Body of pancreas (tissue), 4 donors: ENCODE data around the gene RND1. TPM values are rescaled to one million over a fixed set of nuclear protein-coding genes. Genes with fewer than 3 reads are reported as not detected.

Source experiments
- ATAC-seq: fragments of 150-250 bp; one replicate; pipeline ENCODE4 v1.9.1; 2016
- DNase-seq, 4 donors: peaks; one replicate each; pipeline ENCODE4 v3.0.0-alpha.2; 2019
- H3K27ac ChIP-seq, 4 donors: fragments of 200-600 bp; sonication (generic); 1 replicate in 3 of 4; 2 replicates in 1 of 4; pipeline versions ENCODE4 v1.5.1 to v1.6.1; 2016 to 2019; ENCODE audit warnings: mild to moderate bottlenecking in 1 of 4, mixed read lengths in 1 of 4, moderate library complexity in 1 of 4
- H3K27me3 ChIP-seq, 2 donors: fragments of 200-600 bp; sonication (generic); one replicate each; pipeline ENCODE4 v1.6.0; 2016; ENCODE audit warnings: mild to moderate bottlenecking in 1 of 2
- H3K36me3 ChIP-seq, 2 donors: fragments of 200-600 bp; sonication (generic); replicated peaks in 1 of 2; 2 replicates each; pipeline ENCODE4 v1.5.1; 2016; ENCODE audit warnings: low read depth in 2 of 2; ENCODE audit not compliant: insufficient read depth in 1 of 2
- H3K4me1 ChIP-seq: fragments of 200-600 bp; sonication (generic); one replicate; pipeline ENCODE4 v1.6.0; 2016
- H3K4me3 ChIP-seq, 2 donors: fragments of 200-600 bp; sonication (generic); 1 replicate in 1 of 2; 2 replicates in 1 of 2; pipeline ENCODE4 v1.5.1; 2016 to 2019
- H3K9me3 ChIP-seq, 3 donors: fragments of 200-600 bp; sonication (generic); 1 replicate in 2 of 3; 2 replicates in 1 of 3; pipeline ENCODE4 v1.5.1; 2016
- CTCF ChIP-seq, 7 experiments: fragments of 450-650 bp in 4 of 7; fragments of 200-600 bp in 3 of 7; sonication (generic) in 3 of 7; IDR thresholded peaks; one replicate each; pipeline ENCODE4 v1.5.1; 2016 to 2019; ENCODE audit warnings: antibody characterized with exemption in 7 of 7
- POLR2A ChIP-seq, 3 donors: fragments of 450-650 bp; IDR thresholded peaks; one replicate each; pipeline ENCODE4 v1.6.1; 2016; ENCODE audit warnings: antibody characterized with exemption in 3 of 3, mild to moderate bottlenecking in 2 of 3
- WGBS, 2 donors: methylation state at CpG; one replicate each; pipeline ENCODE4 v1.1.5; 2017; 5-methylcytosine and 5-hydroxymethylcytosine counted together
- intact Hi-C: fragments of 100-400 bp; cut with DNase I; formaldehyde crosslinking; loops from one replicate; pipeline ENCODE4 v1.15.1; 2023
- total RNA-seq, 2 donors: library from RNA; depleted of rRNA; stranded (reverse); fragments of >200 nt; gene quantifications; one replicate each; pipeline ENCODE4 v1.1.0, GENCODE V29; 2016

Gene RND1
- total RNA-seq, 2 donors from 2014 or later, result 1.6 TPM; not detected in 1

GRCh38 chr12:48828841-48829575 is 36.7 kb downstream of the RND1 start:
- no peak for TF ChIP-seq POLR2A (IDR thresholded peaks at IDR 0.05)
- no peak for TF ChIP-seq CTCF (IDR thresholded peaks at IDR 0.05)
- H3K27ac ChIP-seq, result no peak overlapping the region
- intact Hi-C loops, result no loop called here
- no peaks in the 10 kb centered on the region for H3K4me1 ChIP-seq
- H3K9me3 ChIP-seq, result no peaks in the 10 kb centered on the region
- no peaks in the 10 kb centered on the region for H3K27me3 ChIP-seq
- H3K36me3 ChIP-seq, result peaks cover 0 to 44% of the 10 kb centered on the region in 2 donors
- no peak for ATAC-seq
- no peak overlapping the region for H3K4me3 ChIP-seq
- WGBS, 2 donors, result 89 to 94% methylated on average over 16 of the region's 16 CpGs
- no peak for DNase-seq

GRCh38 chr12:48828293-48828692 is 37.4 kb downstream of the RND1 start:
- intact Hi-C loops, result no loop called here
- 74 to 75% methylated on average over 2 of the region's 2 CpGs for WGBS, 2 donors
- Histone ChIP-seq H3K4me1 (no peaks in the 10 kb centered on the region), H3K27me3 (no peaks in the 10 kb centered on the region), H3K9me3 (no peaks in the 10 kb centered on the region), H3K27ac (no peak overlapping the region), H3K4me3 (no peak overlapping the region), H3K36me3 (peaks cover 0 to 37% of the 10 kb centered on the region in 2 donors)
- no peak for TF ChIP-seq CTCF (IDR thresholded peaks at IDR 0.05)
- no peak for TF ChIP-seq POLR2A (IDR thresholded peaks at IDR 0.05)
- DNase-seq (no peak), ATAC-seq (no peak)

- Histone ChIP-seq H3K36me3 (peaks cover 0 to 31% of the 10 kb centered on the region in 2 donors), H3K9me3 (no peaks in the 10 kb centered on the region), H3K4me3 (no peak overlapping the region), H3K4me1 (no peaks in the 10 kb centered on the region), H3K27ac (no peak overlapping the region), H3K27me3 (no peaks in the 10 kb centered on the region)
- ATAC-seq, result no peak
- intact Hi-C loops, result no loop called here
- no peak for TF ChIP-seq POLR2A (IDR thresholded peaks at IDR 0.05)
- TF ChIP-seq CTCF (IDR thresholded peaks at IDR 0.05), result no peak
- 83 to 94% methylated on average over 1 to 12 of the region's 17 CpGs for WGBS, 2 donors
- no peak for DNase-seq
These were observed 38.1 kb downstream of the RND1 start for GRCh38 chr12:48827513-48828096.

- Histone ChIP-seq H3K4me3 (no peak overlapping the region), H3K9me3 (no peaks in the 10 kb centered on the region), H3K4me1 (no peaks in the 10 kb centered on the region), H3K36me3 (peaks cover 0 to 26% of the 10 kb centered on the region in 2 donors), H3K27ac (no peak overlapping the region), H3K27me3 (no peaks in the 10 kb centered on the region)
- 59 to 77% methylated on average over 4 to 8 of the region's 8 CpGs for WGBS, 2 donors
- intact Hi-C loops, result no loop called here
- DNase-seq, result no peak
- no peak for TF ChIP-seq POLR2A (IDR thresholded peaks at IDR 0.05)
- TF ChIP-seq CTCF (IDR thresholded peaks at IDR 0.05), result no peak
- no peak for ATAC-seq
These were observed 38.6 kb downstream of the RND1 start for GRCh38 chr12:48827026-48827425.
